Duodenal mucosa (tissue), 2 donors: Measurements from ENCODE around the gene UCHL1.
"Not testable (repeated sequence)": the region's sequence is repeated elsewhere in the genome, so short reads cannot be mapped to it uniquely, and the experiment has no call there.

Experiments used
- H3K27ac ChIP-seq: one replicate; pipeline ENCODE4 v1.7.0; 2013; ENCODE audit warnings: low read depth, low read length
- H3K27me3 ChIP-seq, 2 donors: one replicate each; pipeline ENCODE4 v1.7.0; 2013; ENCODE audit warnings: low read length in 2 of 2, control low read depth in 1 of 2; ENCODE audit not compliant: insufficient read depth in 2 of 2, control insufficient read depth in 1 of 2
- H3K36me3 ChIP-seq, 2 donors: one replicate each; pipeline ENCODE4 v1.7.0; 2013; ENCODE audit warnings: low read length in 2 of 2, control low read depth in 1 of 2; ENCODE audit not compliant: insufficient read depth in 2 of 2, control insufficient read depth in 1 of 2
- H3K4me1 ChIP-seq, 2 donors: one replicate each; pipeline ENCODE4 v1.7.0; 2013; ENCODE audit warnings: low read length in 2 of 2, control low read depth in 1 of 2; ENCODE audit not compliant: insufficient read depth in 2 of 2, control insufficient read depth in 1 of 2
- H3K4me3 ChIP-seq, 2 donors: one replicate each; pipeline ENCODE4 v1.7.0; 2013; ENCODE audit warnings: low read length in 2 of 2, low read depth in 1 of 2
- H3K9ac ChIP-seq, 2 donors: one replicate each; pipeline ENCODE4 v1.7.0; 2013; ENCODE audit warnings: low read length in 2 of 2, low read depth in 1 of 2
- H3K9me3 ChIP-seq, 2 donors: one replicate each; pipeline ENCODE4 v1.7.0; 2013; ENCODE audit warnings: low read length in 2 of 2, control low read depth in 1 of 2; ENCODE audit not compliant: control insufficient read depth in 1 of 2

Gene UCHL1

GRCh38 chr4:41303372-41304118 is 46.8 kb downstream of the UCHL1 start:
- Histone ChIP-seq H3K36me3 (no peaks in the 10 kb centered on the region), H3K9me3 (no peaks in the 10 kb centered on the region), H3K27me3 (no peaks in the 10 kb centered on the region), H3K9ac (no peak overlapping the region), H3K27ac (no peak overlapping the region), H3K4me1 (no peaks in the 10 kb centered on the region), H3K4me3 (no peak overlapping the region)

- Histone ChIP-seq H3K27ac (no peak overlapping the region), H3K9me3 (no peaks in the 10 kb centered on the region), H3K4me1 (no peaks in the 10 kb centered on the region)
Measured at GRCh38 chr4:41304221-41304620, 47.5 kb downstream of the UCHL1 start.

GRCh38 chr4:41305476-41305875 is 48.7 kb downstream of the UCHL1 start:
- no peak overlapping the region for H3K27ac ChIP-seq
- no peak overlapping the region for H3K4me3 ChIP-seq

More at GRCh38 chr4:41304221-41304620, 47.5 kb downstream of the UCHL1 start:
- H3K36me3 ChIP-seq, result no peaks in the 10 kb centered on the region
- H3K9ac ChIP-seq, result no peak overlapping the region
- no peaks in the 10 kb centered on the region for H3K27me3 ChIP-seq
- H3K4me3 ChIP-seq, result no peak overlapping the region

GRCh38 chr4:41307638-41308037 is 50.9 kb downstream of the UCHL1 start:
- Histone ChIP-seq H3K27ac (no peak overlapping the region), H3K36me3 (no peaks in the 10 kb centered on the region), H3K9ac (no peak overlapping the region)

More at GRCh38 chr4:41305476-41305875, 48.7 kb downstream of the UCHL1 start:
- Histone ChIP-seq H3K4me1 (no peaks in the 10 kb centered on the region), H3K36me3 (no peaks in the 10 kb centered on the region), H3K9ac (no peak overlapping the region), H3K9me3 (no peaks in the 10 kb centered on the region), H3K27me3 (no peaks in the 10 kb centered on the region)

GRCh38 chr4:41308398-41308797 is 51.7 kb downstream of the UCHL1 start:
- no peaks in the 10 kb centered on the region for H3K27me3 ChIP-seq
- no peaks in the 10 kb centered on the region for H3K9me3 ChIP-seq
- no peaks in the 10 kb centered on the region for H3K36me3 ChIP-seq
- H3K27ac ChIP-seq, result no peak overlapping the region
- no peaks in the 10 kb centered on the region for H3K4me1 ChIP-seq
- no peak overlapping the region for H3K4me3 ChIP-seq
- no peak overlapping the region for H3K9ac ChIP-seq

More at GRCh38 chr4:41307638-41308037, 50.9 kb downstream of the UCHL1 start:
- no peaks in the 10 kb centered on the region for H3K9me3 ChIP-seq
- H3K27me3 ChIP-seq, result no peaks in the 10 kb centered on the region
- no peaks in the 10 kb centered on the region for H3K4me1 ChIP-seq
- H3K4me3 ChIP-seq, result no peak overlapping the region

GRCh38 chr4:41315426-41315825 is 58.7 kb downstream of the UCHL1 start:
- H3K9me3 ChIP-seq, result not testable (repeated sequence)

GRCh38 chr4:41315862-41316261 is 59.1 kb downstream of the UCHL1 start:
- Histone ChIP-seq H3K4me3 (no peak overlapping the region), H3K4me1 (no peaks in the 10 kb centered on the region), H3K9ac (no peak overlapping the region), H3K36me3 (no peaks in the 10 kb centered on the region), H3K27ac (no peak overlapping the region), H3K9me3 (no peaks in the 10 kb centered on the region), H3K27me3 (no peaks in the 10 kb centered on the region)

More at GRCh38 chr4:41315426-41315825, 58.7 kb downstream of the UCHL1 start:
- H3K4me1 ChIP-seq, H3K9ac ChIP-seq, H3K27me3 ChIP-seq, H3K27ac ChIP-seq, H3K4me3 ChIP-seq, H3K36me3 ChIP-seq: not testable (repeated sequence)
